LoVo (cell line): ENCODE results near the gene RIN1.
A peak's percentile ranks its signal among the peaks of the same experiment; 100 is the strongest.
"Not testable (repeated sequence)": the region's sequence is repeated elsewhere in the genome, so short reads cannot be mapped to it uniquely, and the experiment has no call there.

Experiments used
- DNase-seq: peaks from one replicate; pipeline ENCODE4 v3.0.0-alpha.2; 2016; ENCODE audit warnings: low spot score

The RIN1 gene

DNA sequence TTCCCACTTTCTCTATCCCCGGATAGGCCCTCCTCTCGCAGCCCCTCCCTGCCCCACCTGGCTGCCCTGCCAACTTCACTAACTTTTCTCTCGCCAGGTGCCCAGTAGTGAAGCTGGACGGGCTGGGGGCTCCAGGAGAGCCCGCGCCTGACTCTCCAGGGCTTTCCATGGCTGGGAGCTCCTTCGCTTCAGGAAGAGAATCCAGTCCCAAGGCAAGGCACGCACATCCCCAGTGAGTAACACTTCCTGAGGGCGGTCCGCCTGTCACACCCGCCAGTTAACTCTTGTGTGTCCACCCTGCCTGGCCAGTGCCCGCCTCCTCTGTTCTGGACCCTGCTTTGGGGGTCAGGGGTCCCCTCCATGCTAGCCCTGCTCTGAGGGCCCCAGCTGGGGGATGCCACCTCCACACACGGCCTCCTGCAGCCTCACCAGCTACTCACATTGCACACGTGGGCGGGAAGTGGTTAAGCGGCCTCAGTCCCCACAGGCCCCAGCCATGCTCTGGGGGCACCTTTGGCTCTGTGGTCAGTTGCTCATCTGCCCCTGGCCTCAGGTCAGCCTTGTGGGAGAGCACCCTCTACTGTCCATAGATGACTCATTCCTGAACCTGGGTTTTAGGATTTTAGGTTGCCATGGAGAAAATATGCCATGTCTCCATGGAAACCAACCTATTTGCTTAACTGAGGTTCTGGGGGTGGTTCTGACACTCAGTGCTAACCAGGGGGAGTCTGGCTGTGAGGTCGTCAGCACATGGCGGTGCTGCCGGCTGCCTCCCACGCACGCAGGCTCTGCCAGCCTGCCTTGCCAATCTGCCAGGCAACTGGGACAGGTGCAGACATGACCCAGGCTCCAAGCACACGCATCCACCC is at the start of gene RIN1:
TSS of gene RIN1 (minus strand) at position 201 of the 869 bp plus-strand sequence. CDS start at position 169, 32 bp downstream.
- peak; percentile 73 for DNase-seq

DNA sequence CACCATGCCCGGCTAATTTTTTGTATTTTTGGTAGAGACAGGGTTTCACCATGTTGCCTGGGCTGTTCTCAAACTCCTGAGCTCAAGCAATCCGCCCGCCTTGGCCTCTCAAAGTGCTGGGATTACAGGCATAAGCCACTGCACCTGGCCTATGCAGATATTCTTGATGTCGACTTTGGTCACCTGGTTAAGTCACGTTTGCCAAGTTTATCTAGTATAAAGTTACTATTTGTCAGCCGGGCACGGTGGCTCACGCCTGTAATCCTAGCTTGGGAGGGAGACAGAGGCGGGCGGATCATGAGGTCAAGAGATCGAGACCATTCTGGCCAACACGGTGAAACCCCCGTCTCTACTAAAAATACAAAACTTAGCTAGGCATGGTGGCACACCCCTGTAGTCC is 48.1 kb upstream of the RIN1 start:
- not testable (repeated sequence) for DNase-seq

DNA sequence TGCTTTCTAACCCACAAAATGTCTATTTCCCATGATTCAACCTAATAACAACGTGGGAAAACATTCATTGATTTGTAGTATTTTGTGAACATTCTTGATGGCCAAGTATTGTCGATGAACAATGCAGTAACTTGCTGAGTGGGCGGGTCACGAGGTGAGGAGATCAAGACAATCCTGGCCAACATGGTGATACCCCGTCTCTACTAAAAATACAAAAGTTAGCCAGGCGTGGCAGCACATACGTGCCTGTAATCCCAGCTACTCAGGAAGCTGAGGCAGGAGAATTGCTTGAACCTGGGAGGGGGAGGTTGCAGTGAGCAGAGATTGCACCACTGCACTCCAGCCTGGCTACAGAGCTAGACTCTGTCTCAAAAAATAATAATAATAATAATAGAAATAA is 44.0 kb upstream of the RIN1 start:
- DNase-seq = not testable (repeated sequence)

DNA sequence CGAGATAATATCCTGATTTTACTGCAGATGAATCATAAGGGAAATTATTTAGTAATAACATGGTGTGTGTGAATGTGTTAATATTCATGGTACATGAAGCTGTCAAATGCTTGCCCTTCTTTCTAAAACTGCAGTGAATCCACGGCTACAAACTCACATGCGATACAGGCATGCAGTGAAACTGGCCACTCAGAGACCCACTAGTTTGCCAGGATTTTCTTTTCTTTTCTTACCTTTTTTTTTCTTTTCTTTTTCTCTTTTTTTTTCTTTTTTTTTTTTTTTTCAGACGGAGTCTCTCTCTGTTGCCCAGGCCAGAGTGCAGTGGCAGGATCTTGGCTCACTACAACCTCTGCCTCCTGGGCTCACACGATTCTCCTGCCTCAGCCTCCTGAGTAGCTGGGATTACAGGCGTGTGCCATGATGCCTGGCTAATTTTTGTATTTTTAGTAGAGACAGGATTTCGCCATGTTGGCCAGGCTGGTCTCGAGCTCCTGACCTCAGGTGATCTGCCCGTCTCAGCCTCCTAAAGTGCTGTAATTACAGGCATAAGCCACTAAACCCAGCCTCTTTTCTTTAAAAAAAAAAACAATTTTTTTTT is 37.6 kb upstream of the RIN1 start:
- not testable (repeated sequence) for DNase-seq

GRCh38 chr11:66373265-66373664 is 37.0 kb upstream of the RIN1 start:
- no peak for DNase-seq

DNA sequence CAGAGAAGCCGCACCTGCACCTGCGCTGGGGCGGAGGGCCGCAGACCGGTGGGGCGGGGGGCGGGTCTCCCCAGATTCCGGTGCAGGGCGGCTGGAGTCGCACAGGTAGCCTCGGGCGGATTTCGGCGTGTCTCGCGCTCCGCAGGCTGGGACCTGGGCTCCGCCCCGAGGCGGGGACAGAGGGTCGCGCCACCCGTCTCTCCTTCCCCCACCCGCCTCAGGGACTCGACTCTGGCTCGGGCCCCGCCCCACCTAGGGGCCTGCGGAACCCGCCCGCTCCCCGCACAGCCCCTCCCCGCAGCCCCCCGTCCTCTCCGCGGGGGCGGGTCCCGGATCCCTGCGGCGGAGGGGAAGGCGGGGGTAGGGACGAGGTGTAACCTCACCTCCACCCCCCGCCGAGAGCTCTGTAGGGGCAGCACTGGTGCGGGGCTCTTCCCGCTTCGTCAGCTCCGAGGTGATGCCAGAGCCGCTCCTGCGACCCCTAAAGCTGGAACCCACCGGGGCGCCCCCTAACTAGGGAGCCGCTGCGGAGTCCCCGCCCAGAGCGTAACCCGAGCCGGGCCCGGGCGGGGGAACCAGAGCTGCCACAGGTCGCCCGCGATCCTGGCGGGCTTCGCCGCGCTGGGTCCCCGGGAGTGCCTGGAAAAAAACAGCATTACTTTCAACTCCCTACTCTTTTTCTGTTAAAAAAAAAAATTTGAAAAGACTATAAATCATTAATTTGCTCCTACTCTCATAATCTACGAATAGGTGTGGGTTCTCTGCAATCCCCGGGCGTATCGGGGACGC is 35.6 kb upstream of the RIN1 start, which contains the start of gene SLC29A2:
TSS of gene SLC29A2 (minus strand) at position 134 of the 789 bp plus-strand sequence. CDS start 169 bp downstream, outside the sequence.
- peak; percentile 88 for DNase-seq

- DNase-seq = no peak
These were observed 33.0 kb upstream of the RIN1 start for GRCh38 chr11:66369073-66369894.

- no peak for DNase-seq
These were observed 32.2 kb upstream of the RIN1 start for GRCh38 chr11:66368484-66368883.

- no peak for DNase-seq
These were observed 31.5 kb upstream of the RIN1 start for GRCh38 chr11:66367561-66368312.

- DNase-seq = no peak
These were observed 30.7 kb upstream of the RIN1 start for GRCh38 chr11:66366844-66367477.

GRCh38 chr11:66365711-66366619 is 29.7 kb upstream of the RIN1 start:
- DNase-seq = no peak

GRCh38 chr11:66365166-66365565 is 28.9 kb upstream of the RIN1 start:
- no peak for DNase-seq

DNA sequence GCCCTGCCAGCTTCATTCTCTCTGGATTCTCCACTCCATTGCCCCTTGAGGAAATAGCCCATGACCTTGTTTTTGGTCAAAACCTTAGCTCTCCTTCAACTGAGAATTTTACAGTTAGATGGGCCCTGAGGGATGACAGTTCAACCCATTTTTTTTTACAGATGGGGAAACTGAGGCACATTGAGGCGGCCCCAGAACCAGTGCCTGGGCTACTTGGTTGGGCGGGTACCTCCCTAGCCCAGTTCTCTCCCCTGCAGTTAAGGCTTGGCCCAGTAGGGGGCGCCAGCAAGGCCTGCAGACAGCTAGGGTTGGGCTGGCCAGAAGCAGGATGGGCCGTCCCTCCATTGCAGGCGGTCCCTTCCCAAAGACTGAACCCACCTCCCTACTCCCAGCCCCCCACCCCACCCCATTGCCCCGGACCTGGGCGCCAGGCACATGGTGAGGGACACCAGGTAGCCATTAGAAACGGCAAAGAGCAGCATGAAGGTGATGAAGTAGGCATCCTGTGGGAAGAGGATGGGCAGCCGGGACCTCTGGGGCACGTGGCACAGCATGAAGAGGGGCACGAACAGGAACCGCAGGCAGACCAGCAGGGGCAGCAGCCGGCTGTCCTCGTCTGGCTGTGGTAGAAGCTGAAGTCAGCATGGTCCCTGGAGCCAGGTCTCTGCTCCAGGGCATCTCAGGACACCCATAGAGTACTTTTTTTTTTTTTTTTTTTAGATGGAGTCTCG is 27.7 kb upstream of the RIN1 start:
- DNase-seq = no peak

- no peak for DNase-seq
These were observed 27.0 kb upstream of the RIN1 start for GRCh38 chr11:66363187-66363601.

DNA sequence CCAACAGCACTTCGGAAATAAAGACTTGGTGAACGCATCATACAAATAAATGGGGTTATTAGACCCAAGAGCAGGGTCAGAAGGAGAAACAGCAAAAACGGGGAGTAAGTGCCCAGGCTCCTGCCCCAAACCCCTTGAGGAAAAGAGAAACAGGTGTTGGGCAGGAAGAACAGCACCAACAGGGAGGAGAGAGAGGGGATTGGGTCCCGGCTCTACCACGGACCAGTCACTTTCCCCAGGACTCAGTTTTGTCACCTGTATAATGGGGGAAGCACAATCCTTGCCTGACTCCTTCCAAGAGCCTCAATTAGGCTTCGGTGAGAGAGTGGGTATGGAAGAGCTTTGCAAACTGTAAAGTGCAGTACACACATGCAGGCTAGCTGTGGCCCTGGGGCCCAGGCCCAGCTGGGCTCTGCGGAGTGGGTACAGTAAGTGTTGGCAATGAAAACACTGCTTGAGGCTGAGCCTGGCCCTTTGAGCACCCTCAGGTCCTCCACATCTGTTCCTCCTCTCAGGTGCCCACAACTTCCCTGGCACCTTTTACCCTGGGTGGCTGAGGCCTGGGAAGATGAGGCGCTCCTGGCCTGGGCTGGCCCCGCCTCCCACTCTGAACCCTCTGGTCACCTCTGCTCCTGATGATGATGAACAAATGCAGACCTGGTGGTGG is 26.4 kb upstream of the RIN1 start:
- no peak for DNase-seq

DNA sequence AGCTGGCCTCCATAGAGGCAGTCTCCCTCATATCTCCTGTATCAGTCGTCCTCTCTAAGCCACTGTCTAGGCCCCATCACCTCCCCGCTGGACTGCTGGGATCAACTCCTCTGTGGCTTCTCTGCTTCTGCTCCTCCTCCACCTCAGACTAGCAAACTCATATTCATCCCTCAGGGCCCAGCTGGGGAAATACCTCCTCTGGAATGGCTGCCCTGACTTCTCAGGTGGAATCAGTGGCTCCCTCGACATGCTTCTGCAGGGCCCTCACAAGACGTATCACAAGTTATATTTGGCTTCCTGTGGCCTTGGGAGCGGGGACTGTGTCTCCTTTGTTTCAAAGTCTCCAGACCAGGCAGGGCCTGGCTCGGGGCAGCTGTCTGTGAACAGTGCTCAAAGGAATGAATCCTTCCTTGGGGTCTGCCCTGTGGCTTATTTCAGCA is 25.3 kb upstream of the RIN1 start:
- DNase-seq = no peak

DNA sequence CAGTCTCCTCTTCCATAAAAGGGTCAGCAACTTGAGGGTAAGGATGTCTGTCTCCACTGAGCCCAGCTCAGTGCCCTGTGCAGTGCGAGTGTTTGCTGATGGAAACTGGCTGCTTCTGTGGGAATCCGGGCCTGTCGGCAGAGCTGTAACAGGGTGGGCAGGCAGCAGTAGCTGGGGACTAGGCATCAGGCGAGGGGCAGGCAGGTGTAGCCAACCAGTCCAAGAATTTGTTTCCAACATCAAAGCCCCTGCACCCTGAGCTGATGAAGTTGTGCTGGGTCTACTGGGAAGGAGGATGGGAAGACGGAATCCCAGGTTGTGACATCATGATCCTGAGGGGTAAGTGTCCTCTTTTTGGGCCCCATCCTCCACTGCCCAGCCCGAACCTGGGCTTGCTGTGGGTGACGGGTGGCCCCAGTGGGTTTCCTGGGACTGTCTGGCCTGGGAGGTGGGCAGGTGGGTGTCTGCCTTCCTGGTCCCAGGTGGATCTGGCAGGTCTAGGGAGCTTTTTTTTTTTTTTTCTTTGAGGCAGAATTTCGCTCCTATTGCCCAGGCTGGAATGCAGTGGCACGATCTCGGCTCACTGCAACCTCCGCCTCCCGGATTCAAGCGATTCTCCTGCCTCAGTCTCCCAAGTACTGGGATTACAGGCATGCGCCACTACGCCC is 24.3 kb upstream of the RIN1 start:
- no peak for DNase-seq
